ENCODE measurements around the gene ELMO1.

ELMO1 gene

DNA sequence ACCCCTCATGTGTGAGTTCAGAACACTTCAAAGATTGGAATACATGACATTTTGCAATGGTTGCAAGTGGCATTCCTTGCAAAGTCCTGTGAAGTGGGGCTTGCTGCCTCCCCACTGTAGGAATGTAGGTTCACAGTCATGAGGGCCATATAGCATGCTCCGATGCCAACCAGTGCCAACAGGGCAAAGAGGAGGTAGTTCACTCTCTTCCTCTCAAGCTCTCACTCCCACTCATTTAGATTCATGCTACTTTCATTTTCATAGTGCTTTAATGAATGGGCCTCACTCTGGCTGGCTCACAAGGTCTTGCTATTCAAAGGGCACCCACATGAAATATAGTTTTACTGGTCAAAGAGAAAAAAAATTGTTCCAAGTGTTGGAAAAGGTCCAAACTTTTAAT, 554.5 kb downstream of the ELMO1 start:
- no peak for DNase-seq
- Histone ChIP-seq H3K27me3 (replicated peaks; ENCODE audit: control insufficient read depth, insufficient read depth, low read length, poor library complexity, severe bottlenecking) (no peaks in the 10 kb centered on the region), H3K36me3 (ENCODE audit: control insufficient read depth, insufficient read depth, low read length) (peaks cover 37% of the 10 kb centered on the region), H3K4me3 (ENCODE audit: insufficient read depth, low read depth, low read length, poor library complexity, severe bottlenecking) (no peak overlapping the region), H3K4me1 (ENCODE audit: control insufficient read depth, insufficient read depth, low read length, poor library complexity, severe bottlenecking) (no peaks in the 10 kb centered on the region), H3K27ac (ENCODE audit: insufficient read depth, low read length, poor library complexity, severe bottlenecking) (no peak overlapping the region), H3K9me3 (ENCODE audit: control insufficient read depth, low read length) (no peaks in the 10 kb centered on the region)

DNA sequence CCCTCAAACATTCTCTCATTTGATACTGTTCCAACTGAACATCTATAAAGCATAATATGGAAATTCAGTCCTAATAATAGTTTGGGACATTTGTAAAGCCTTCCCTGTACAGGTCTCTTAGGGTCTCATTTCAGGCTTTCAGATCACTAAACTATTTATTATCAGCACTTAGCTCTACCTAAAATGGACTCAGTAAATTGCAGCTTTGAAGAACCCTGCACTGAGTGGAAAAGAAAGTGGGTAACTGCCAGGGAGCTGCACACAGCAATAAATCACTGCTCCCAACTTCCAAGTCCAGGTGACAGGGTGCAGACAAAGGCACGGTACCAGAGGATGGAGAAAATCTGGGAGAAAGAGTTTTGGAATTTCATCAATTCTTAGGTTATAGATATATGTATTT, 559.5 kb downstream of the ELMO1 start:
- H3K27me3 ChIP-seq (replicated peaks; ENCODE audit: control insufficient read depth, insufficient read depth, low read length, poor library complexity, severe bottlenecking), result no peaks in the 10 kb centered on the region
- no peak overlapping the region for H3K4me3 ChIP-seq (ENCODE audit: insufficient read depth, low read depth, low read length, poor library complexity, severe bottlenecking)
- no peaks in the 10 kb centered on the region for H3K9me3 ChIP-seq (ENCODE audit: control insufficient read depth, low read length)
- H3K36me3 ChIP-seq (ENCODE audit: control insufficient read depth, insufficient read depth, low read length), result peaks cover 46% of the 10 kb centered on the region
- H3K4me1 ChIP-seq (ENCODE audit: control insufficient read depth, insufficient read depth, low read length, poor library complexity, severe bottlenecking), result no peaks in the 10 kb centered on the region
- H3K27ac ChIP-seq (ENCODE audit: insufficient read depth, low read length, poor library complexity, severe bottlenecking), result no peak overlapping the region
- DNase-seq, result no peak

DNA sequence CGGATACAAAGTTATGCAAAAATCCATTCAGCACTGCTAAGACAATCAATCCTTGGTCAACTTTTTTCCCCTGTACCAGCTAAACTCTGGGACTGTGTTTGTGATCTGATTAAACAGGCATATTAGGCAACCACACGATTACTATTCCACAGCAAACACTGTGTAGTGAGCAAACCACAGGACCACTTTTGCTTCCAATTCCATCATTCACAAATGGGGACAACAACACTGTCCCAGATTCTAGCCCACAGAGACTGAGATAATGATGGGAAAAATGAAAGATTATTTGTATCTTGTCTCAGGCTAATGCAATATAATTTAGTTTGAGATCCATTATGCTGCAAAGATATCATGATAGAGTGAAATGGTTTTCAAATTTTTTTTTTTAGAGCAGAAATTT, 560.7 kb downstream of the ELMO1 start:
- no peak for DNase-seq
- H3K27me3 ChIP-seq (replicated peaks; ENCODE audit: control insufficient read depth, insufficient read depth, low read length, poor library complexity, severe bottlenecking), result no peaks in the 10 kb centered on the region
- no peaks in the 10 kb centered on the region for H3K4me1 ChIP-seq (ENCODE audit: control insufficient read depth, insufficient read depth, low read length, poor library complexity, severe bottlenecking)
- peaks cover 39% of the 10 kb centered on the region for H3K36me3 ChIP-seq (ENCODE audit: control insufficient read depth, insufficient read depth, low read length)
- H3K4me3 ChIP-seq (ENCODE audit: insufficient read depth, low read depth, low read length, poor library complexity, severe bottlenecking), result no peak overlapping the region
- H3K9me3 ChIP-seq (ENCODE audit: control insufficient read depth, low read length), result no peaks in the 10 kb centered on the region
- no peak overlapping the region for H3K27ac ChIP-seq (ENCODE audit: insufficient read depth, low read length, poor library complexity, severe bottlenecking)

DNA sequence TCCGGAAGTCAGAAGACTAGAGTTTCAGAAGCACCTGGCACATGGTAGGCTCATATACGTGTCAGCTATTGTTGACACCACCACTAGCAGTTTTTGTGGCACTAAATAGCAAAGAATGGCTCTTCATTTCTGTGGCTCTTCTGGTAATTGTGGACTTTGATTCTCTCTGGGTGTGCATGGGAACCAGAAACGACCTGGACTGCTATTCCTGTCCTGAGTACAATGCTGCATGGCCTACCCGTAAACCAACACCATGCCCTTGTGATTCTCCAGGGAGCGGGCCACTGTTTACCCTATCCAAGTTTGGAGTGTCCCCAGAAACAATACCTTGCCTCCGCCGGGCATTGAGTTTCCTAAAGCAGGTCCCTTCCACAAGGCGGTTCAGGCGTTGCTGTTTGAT, 561.4 kb downstream of the ELMO1 start:
- Histone ChIP-seq H3K9me3 (ENCODE audit: control insufficient read depth, low read length) (no peaks in the 10 kb centered on the region), H3K4me3 (ENCODE audit: insufficient read depth, low read depth, low read length, poor library complexity, severe bottlenecking) (no peak overlapping the region), H3K27me3 (replicated peaks; ENCODE audit: control insufficient read depth, insufficient read depth, low read length, poor library complexity, severe bottlenecking) (no peaks in the 10 kb centered on the region), H3K4me1 (ENCODE audit: control insufficient read depth, insufficient read depth, low read length, poor library complexity, severe bottlenecking) (no peaks in the 10 kb centered on the region), H3K27ac (ENCODE audit: insufficient read depth, low read length, poor library complexity, severe bottlenecking) (no peak overlapping the region), H3K36me3 (ENCODE audit: control insufficient read depth, insufficient read depth, low read length) (peaks cover 32% of the 10 kb centered on the region)
- no peak for DNase-seq

DNA sequence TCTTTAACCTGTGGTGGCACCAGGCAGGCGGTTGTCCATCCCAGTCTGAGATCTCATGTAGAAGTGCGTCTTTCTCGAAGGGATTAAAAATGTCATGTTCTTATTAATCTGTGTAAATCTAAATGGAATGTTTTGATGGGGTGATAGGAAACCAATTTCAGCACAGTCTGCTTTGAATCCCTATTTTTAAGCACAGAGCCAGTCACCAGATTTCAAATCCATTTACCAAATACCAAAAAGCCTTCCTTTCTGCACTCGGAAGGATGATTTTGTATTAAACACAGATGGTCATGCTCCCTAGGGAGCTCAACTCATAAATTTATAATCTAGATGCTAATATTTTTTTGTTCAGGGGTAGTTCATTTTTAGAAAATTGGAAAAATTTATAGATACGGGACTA, 563.8 kb downstream of the ELMO1 start:
- Histone ChIP-seq H3K4me1 (ENCODE audit: control insufficient read depth, insufficient read depth, low read length, poor library complexity, severe bottlenecking) (no peaks in the 10 kb centered on the region), H3K27me3 (replicated peaks; ENCODE audit: control insufficient read depth, insufficient read depth, low read length, poor library complexity, severe bottlenecking) (no peaks in the 10 kb centered on the region), H3K4me3 (ENCODE audit: insufficient read depth, low read depth, low read length, poor library complexity, severe bottlenecking) (no peak overlapping the region), H3K9me3 (ENCODE audit: control insufficient read depth, low read length) (no peaks in the 10 kb centered on the region), H3K36me3 (ENCODE audit: control insufficient read depth, insufficient read depth, low read length) (peaks cover 31% of the 10 kb centered on the region), H3K27ac (ENCODE audit: insufficient read depth, low read length, poor library complexity, severe bottlenecking) (no peak overlapping the region)
- DNase-seq, result no peak

DNA sequence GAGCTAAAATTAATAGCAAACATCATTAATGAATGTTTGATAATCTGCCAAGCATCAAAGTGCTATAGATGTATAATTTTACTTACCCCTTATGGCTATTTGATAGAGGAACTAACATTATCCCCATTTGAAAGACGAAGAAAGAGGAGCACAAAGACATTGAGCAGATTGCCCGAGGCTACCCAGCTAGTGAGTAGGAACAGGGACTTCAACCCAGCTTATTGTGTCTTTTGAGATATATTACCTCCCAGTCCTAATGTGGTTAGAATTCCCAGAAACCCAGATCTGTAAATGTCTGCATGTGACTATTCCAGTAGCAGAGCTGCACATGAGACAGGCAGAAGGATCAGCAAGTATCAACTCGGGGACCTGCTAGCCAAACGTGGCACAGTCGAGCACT, 564.3 kb downstream of the ELMO1 start:
- peaks cover 31% of the 10 kb centered on the region for H3K36me3 ChIP-seq (ENCODE audit: control insufficient read depth, insufficient read depth, low read length)
- no peaks in the 10 kb centered on the region for H3K4me1 ChIP-seq (ENCODE audit: control insufficient read depth, insufficient read depth, low read length, poor library complexity, severe bottlenecking)
- no peak for DNase-seq
- no peak overlapping the region for H3K4me3 ChIP-seq (ENCODE audit: insufficient read depth, low read depth, low read length, poor library complexity, severe bottlenecking)
- H3K9me3 ChIP-seq (ENCODE audit: control insufficient read depth, low read length), result no peaks in the 10 kb centered on the region
- no peak overlapping the region for H3K27ac ChIP-seq (ENCODE audit: insufficient read depth, low read length, poor library complexity, severe bottlenecking)
- H3K27me3 ChIP-seq (replicated peaks; ENCODE audit: control insufficient read depth, insufficient read depth, low read length, poor library complexity, severe bottlenecking), result no peaks in the 10 kb centered on the region

DNA sequence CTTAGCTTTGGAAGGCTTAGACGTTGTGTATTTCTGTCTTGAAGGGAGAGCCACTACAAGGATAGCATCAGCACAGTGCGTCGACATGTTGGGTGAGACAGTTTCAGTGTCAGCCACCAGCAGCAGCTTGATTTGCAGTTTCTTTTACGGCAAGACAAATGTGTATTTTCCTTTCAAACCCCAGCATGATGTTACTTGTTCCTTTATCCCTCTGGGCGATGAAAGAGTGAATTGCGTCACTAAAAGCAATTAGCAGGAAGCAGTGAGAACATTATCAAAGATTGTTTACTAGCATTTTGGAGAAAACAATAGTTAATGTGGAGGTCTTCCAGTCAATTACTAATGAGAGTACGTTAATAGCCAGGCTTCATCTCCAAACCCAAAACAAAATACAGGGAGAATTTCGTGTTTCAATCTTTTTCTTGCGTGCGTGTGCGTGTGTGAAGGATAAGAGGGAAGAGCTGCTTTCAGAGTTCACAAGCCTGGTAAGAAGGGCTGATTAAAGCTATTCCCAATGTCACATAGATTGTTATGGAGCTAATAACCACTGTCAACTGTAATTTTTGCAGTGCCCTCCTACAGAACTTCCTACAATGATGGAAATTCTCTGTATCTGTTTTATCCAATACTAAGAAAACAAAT, 567.3 kb downstream of the ELMO1 start:
- no peak for DNase-seq
- Histone ChIP-seq H3K4me3 (ENCODE audit: insufficient read depth, low read depth, low read length, poor library complexity, severe bottlenecking) (no peak overlapping the region), H3K9me3 (ENCODE audit: control insufficient read depth, low read length) (no peaks in the 10 kb centered on the region), H3K4me1 (ENCODE audit: control insufficient read depth, insufficient read depth, low read length, poor library complexity, severe bottlenecking) (no peaks in the 10 kb centered on the region), H3K27ac (ENCODE audit: insufficient read depth, low read length, poor library complexity, severe bottlenecking) (no peak overlapping the region), H3K27me3 (replicated peaks; ENCODE audit: control insufficient read depth, insufficient read depth, low read length, poor library complexity, severe bottlenecking) (no peaks in the 10 kb centered on the region), H3K36me3 (ENCODE audit: control insufficient read depth, insufficient read depth, low read length) (peaks cover 32% of the 10 kb centered on the region)

DNA sequence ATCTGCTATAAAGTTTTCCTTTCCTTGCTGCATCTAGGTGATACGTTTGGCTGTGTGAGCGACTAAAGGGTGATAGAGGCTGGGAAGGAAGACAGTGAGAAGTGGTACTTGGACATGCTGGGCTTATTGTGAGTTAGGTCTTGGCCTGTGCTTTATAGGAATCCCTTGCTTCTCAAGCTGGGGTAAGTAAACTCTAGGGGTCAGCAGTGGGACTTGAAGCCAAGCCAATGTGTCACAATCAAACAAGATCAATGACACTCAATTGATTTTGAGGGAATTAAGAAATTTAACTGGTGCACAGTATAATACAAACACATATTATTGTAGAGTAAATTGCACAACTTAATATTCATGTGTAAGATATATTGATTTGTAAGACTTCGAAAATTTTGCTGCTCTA, 568.6 kb downstream of the ELMO1 start:
- Histone ChIP-seq H3K4me1 (ENCODE audit: control insufficient read depth, insufficient read depth, low read length, poor library complexity, severe bottlenecking) (no peaks in the 10 kb centered on the region), H3K36me3 (ENCODE audit: control insufficient read depth, insufficient read depth, low read length) (peaks cover 32% of the 10 kb centered on the region), H3K27ac (ENCODE audit: insufficient read depth, low read length, poor library complexity, severe bottlenecking) (no peak overlapping the region), H3K4me3 (ENCODE audit: insufficient read depth, low read depth, low read length, poor library complexity, severe bottlenecking) (no peak overlapping the region), H3K9me3 (ENCODE audit: control insufficient read depth, low read length) (no peaks in the 10 kb centered on the region), H3K27me3 (replicated peaks; ENCODE audit: control insufficient read depth, insufficient read depth, low read length, poor library complexity, severe bottlenecking) (no peaks in the 10 kb centered on the region)
- DNase-seq, result no peak

DNA sequence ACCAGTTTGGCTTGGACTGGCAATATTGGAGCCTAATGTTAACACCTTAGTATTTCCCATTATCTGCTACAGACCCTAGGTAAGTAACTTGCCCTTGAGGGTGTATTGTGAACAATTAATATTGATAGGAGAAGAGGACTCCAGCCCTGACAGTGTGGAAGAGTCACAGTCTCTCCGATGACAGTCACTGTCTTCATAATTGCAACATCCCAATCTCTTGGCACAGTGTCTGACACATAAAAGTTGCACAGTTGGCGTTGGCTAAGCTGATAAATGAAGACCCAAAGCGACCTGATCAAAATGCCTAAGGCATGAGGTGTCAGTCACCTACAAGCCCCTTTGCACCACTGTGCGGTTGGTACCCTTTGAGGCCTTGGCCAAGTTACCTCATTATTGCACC, 569.6 kb downstream of the ELMO1 start:
- H3K27me3 ChIP-seq (replicated peaks; ENCODE audit: control insufficient read depth, insufficient read depth, low read length, poor library complexity, severe bottlenecking), result no peaks in the 10 kb centered on the region
- DNase-seq, result no peak
- H3K36me3 ChIP-seq (ENCODE audit: control insufficient read depth, insufficient read depth, low read length), result peaks cover 33% of the 10 kb centered on the region
- H3K4me1 ChIP-seq (ENCODE audit: control insufficient read depth, insufficient read depth, low read length, poor library complexity, severe bottlenecking), result no peaks in the 10 kb centered on the region
- no peak overlapping the region for H3K27ac ChIP-seq (ENCODE audit: insufficient read depth, low read length, poor library complexity, severe bottlenecking)
- H3K4me3 ChIP-seq (ENCODE audit: insufficient read depth, low read depth, low read length, poor library complexity, severe bottlenecking), result no peak overlapping the region
- H3K9me3 ChIP-seq (ENCODE audit: control insufficient read depth, low read length), result no peaks in the 10 kb centered on the region

DNA sequence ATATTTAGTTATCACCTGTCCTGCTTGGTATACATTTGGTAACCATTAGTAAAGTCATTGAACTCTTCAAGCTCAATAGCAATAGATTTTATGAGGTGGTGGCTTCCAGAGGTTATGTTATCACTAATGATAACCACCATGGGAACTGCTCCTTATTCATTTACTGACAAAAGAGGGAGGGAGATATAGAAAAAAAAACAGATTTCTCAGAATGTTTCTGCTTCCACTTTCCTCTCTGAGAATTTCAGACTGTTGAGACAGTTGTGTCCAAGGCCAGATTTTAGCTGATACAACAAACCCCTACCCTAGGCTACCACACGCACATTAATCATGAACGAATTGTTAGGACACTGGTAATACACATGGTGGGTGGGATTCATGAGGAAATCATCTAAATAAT, 570.4 kb downstream of the ELMO1 start:
- Histone ChIP-seq H3K27ac (ENCODE audit: insufficient read depth, low read length, poor library complexity, severe bottlenecking) (no peak overlapping the region), H3K4me3 (ENCODE audit: insufficient read depth, low read depth, low read length, poor library complexity, severe bottlenecking) (no peak overlapping the region), H3K27me3 (replicated peaks; ENCODE audit: control insufficient read depth, insufficient read depth, low read length, poor library complexity, severe bottlenecking) (no peaks in the 10 kb centered on the region), H3K4me1 (ENCODE audit: control insufficient read depth, insufficient read depth, low read length, poor library complexity, severe bottlenecking) (no peaks in the 10 kb centered on the region), H3K36me3 (ENCODE audit: control insufficient read depth, insufficient read depth, low read length) (peaks cover 35% of the 10 kb centered on the region), H3K9me3 (ENCODE audit: control insufficient read depth, low read length) (no peaks in the 10 kb centered on the region)
- DNase-seq, result no peak

All from effector memory CD4-positive, alpha-beta T cell (primary cell).